WTC11 (cell line): Measurements from ENCODE around the gene SPATA9. TPM values are rescaled to one million over a fixed set of nuclear protein-coding genes. Genes with fewer than 3 reads are reported as not detected.
"Not testable (repeated sequence)": the region's sequence is repeated elsewhere in the genome, so short reads cannot be mapped to it uniquely, and the experiment has no call there.

ENCODE experiments used
- ATAC-seq: fragments of 200-7000 bp; cut with Tn5 transposase; 2 replicates; pipeline ENCODE4 v1.10.0; 2021; ENCODE audit warnings: mild to moderate bottlenecking, moderate library complexity
- CTCF ChIA-PET: fragments of 300-600 bp; sonication (Branson Sonifier 250); formaldehyde crosslinking; loops from one replicate; lab custom pipeline; 2021; ENCODE audit warnings: antibody characterized with exemption; lab: Charles Lee
- POLR2A ChIA-PET: fragments of 350-600 bp; sonication (Branson Sonifier 250); formaldehyde crosslinking; loops from one replicate; lab custom pipeline; 2021; ENCODE audit warnings: antibody characterized with exemption; lab: Charles Lee
- DNase-seq: peaks from one replicate; pipeline ENCODE4 v3.0.0; 2021; ENCODE audit warnings: low spot score
- H3K27ac Mint-ChIP-seq: 2 replicates; pipeline ENCODE4 v1.8.0; 2021; ENCODE audit warnings: mixed read lengths
- H3K27me3 Mint-ChIP-seq: 2 replicates; pipeline ENCODE4 v1.8.0; 2021; ENCODE audit warnings: low read depth, mild to moderate bottlenecking, moderate library complexity, mixed read lengths
- H3K36me3 Mint-ChIP-seq: 2 replicates; pipeline ENCODE4 v1.8.0; 2021; ENCODE audit warnings: mixed read lengths
- H3K4me1 Mint-ChIP-seq: 2 replicates; pipeline ENCODE4 v1.8.0; 2022; ENCODE audit warnings: mixed read lengths
- H3K4me3 Mint-ChIP-seq: 2 replicates; pipeline ENCODE4 v1.8.0; 2021; ENCODE audit warnings: mild to moderate bottlenecking, moderate library complexity, mixed read lengths
- H3K9me3 Mint-ChIP-seq: 2 replicates; pipeline ENCODE4 v1.8.0; 2021; ENCODE audit warnings: mixed read lengths
- ATF1 ChIP-seq: sonication (generic); formaldehyde crosslinking; IDR thresholded peaks from 2 replicates; pipeline ENCODE4 v1.8.1; 2023; ENCODE audit warnings: mild to moderate bottlenecking, moderate library complexity, missing genetic modification reagents
- CREB1 ChIP-seq: sonication (generic); formaldehyde crosslinking; IDR thresholded peaks from 2 replicates; pipeline ENCODE4 v1.8.0; 2023; ENCODE audit warnings: mild to moderate bottlenecking, missing genetic modification reagents
- EMX1 ChIP-seq: fragments of 250-450 bp; sonication (Bioruptor Pico); IDR thresholded peaks from 2 replicates; pipeline ENCODE4 v1.8.0; 2021; ENCODE audit warnings: mild to moderate bottlenecking
- ESRRA ChIP-seq: sonication (generic); formaldehyde crosslinking; IDR thresholded peaks from 2 replicates; pipeline ENCODE4 v1.8.1; 2022; ENCODE audit warnings: mild to moderate bottlenecking, missing genetic modification reagents, borderline replicate concordance
- FOXJ3 ChIP-seq: sonication (generic); formaldehyde crosslinking; IDR thresholded peaks from 2 replicates; pipeline ENCODE4 v1.9.0; 2021; ENCODE audit warnings: missing genetic modification reagents, mild to moderate bottlenecking, borderline replicate concordance
- IRF2 ChIP-seq: sonication (generic); formaldehyde crosslinking; IDR thresholded peaks from 2 replicates; pipeline ENCODE4 v1.8.0; 2022; ENCODE audit warnings: low read depth, missing genetic modification reagents, borderline replicate concordance
- MXD4 ChIP-seq: fragments of 250-450 bp; sonication (Bioruptor Pico); IDR thresholded peaks from 2 replicates; pipeline ENCODE4 v1.8.0; 2021; ENCODE audit warnings: mild to moderate bottlenecking, moderate library complexity, borderline replicate concordance
- NFE2L1 ChIP-seq: sonication (generic); formaldehyde crosslinking; IDR thresholded peaks from 2 replicates; pipeline ENCODE4 v1.8.1; 2023; ENCODE audit warnings: missing genetic modification reagents
- NFYB ChIP-seq: sonication (generic); formaldehyde crosslinking; conservative IDR thresholded peaks from 2 replicates; pipeline ENCODE4 v1.8.0; 2022; ENCODE audit warnings: low read depth, missing genetic modification reagents
- NR1H2 ChIP-seq: sonication (generic); formaldehyde crosslinking; IDR thresholded peaks from 2 replicates; pipeline ENCODE4 v1.9.0; 2021; ENCODE audit warnings: mild to moderate bottlenecking, moderate library complexity, missing genetic modification reagents
- SMAD3 ChIP-seq: sonication (generic); formaldehyde crosslinking; IDR thresholded peaks from 2 replicates; pipeline ENCODE4 v1.8.0; 2022; ENCODE audit warnings: missing genetic modification reagents, mild to moderate bottlenecking, borderline replicate concordance
- SOX15 ChIP-seq: fragments of 250-450 bp; sonication (Bioruptor Pico); IDR thresholded peaks from 2 replicates; pipeline ENCODE4 v1.9.0; 2021; ENCODE audit warnings: mild to moderate bottlenecking
- SP1 ChIP-seq: sonication (generic); formaldehyde crosslinking; conservative IDR thresholded peaks from 2 replicates; pipeline ENCODE4 v1.8.1; 2022; ENCODE audit warnings: missing genetic modification reagents
- ZNF219 ChIP-seq: sonication (generic); formaldehyde crosslinking; IDR thresholded peaks from 2 replicates; pipeline ENCODE4 v1.8.0; 2023; ENCODE audit warnings: missing genetic modification reagents, mild to moderate bottlenecking, borderline replicate concordance
- ZNF263 ChIP-seq: sonication (generic); formaldehyde crosslinking; IDR thresholded peaks from 2 replicates; pipeline ENCODE4 v1.8.1; 2022; ENCODE audit warnings: low read depth, mild to moderate bottlenecking, moderate library complexity, missing genetic modification reagents
- ZNF317 ChIP-seq: sonication (generic); formaldehyde crosslinking; IDR thresholded peaks from 2 replicates; pipeline ENCODE4 v1.8.1; 2023; ENCODE audit warnings: low read depth, mild to moderate bottlenecking, moderate library complexity, missing genetic modification reagents, borderline replicate concordance
- total RNA-seq: library from RNA; stranded (reverse); gene quantifications from 3 replicates; pipeline ENCODE4 v1.2.3, GENCODE V29; 2021
- TF ChIP-seq, protein P1 (sequence below): fragments of 250-450 bp; sonication (Bioruptor Pico); IDR thresholded peaks from 2 replicates; pipeline ENCODE4 v1.9.0; 2021; ENCODE audit warnings: mild to moderate bottlenecking, borderline replicate concordance
- TF ChIP-seq, protein P2 (sequence below): sonication (generic); formaldehyde crosslinking; IDR thresholded peaks from 2 replicates; pipeline ENCODE4 v1.8.1; 2022; ENCODE audit warnings: missing genetic modification reagents, borderline replicate concordance
- TF ChIP-seq, protein P3 (sequence below): sonication (generic); formaldehyde crosslinking; IDR thresholded peaks from 2 replicates; pipeline ENCODE4 v1.8.0; 2023; ENCODE audit warnings: missing genetic modification reagents, mild to moderate bottlenecking, borderline replicate concordance

SPATA9 gene
- total RNA-seq, 1 experiment from 2014 or later, result not detected

DNA sequence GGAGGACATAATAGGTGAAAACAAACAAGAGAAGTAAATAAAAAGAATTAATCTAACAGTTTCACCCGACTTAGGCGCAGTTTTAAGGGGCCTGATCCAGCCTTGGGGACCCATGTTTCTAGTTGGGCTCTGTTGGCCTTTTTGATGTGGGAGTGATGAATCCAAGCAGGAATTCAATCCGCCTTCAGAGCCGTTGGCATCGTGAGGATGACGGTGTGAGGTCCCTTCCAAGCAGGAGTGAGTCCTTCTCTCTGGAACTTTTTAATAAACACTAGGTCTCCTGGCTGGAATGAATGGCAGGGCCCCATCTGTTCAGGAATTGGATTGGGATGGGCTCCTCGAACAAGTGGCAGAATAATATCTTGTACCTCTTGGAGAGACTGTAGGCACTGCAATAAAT lies 26.1 kb upstream of the SPATA9 start (continued):
- no peak for TF ChIP-seq SP1 (CRISPR knock-in tag)
- no peak for TF ChIP-seq NR1H2 (CRISPR knock-in tag)
- TF ChIP-seq, protein P1, sequence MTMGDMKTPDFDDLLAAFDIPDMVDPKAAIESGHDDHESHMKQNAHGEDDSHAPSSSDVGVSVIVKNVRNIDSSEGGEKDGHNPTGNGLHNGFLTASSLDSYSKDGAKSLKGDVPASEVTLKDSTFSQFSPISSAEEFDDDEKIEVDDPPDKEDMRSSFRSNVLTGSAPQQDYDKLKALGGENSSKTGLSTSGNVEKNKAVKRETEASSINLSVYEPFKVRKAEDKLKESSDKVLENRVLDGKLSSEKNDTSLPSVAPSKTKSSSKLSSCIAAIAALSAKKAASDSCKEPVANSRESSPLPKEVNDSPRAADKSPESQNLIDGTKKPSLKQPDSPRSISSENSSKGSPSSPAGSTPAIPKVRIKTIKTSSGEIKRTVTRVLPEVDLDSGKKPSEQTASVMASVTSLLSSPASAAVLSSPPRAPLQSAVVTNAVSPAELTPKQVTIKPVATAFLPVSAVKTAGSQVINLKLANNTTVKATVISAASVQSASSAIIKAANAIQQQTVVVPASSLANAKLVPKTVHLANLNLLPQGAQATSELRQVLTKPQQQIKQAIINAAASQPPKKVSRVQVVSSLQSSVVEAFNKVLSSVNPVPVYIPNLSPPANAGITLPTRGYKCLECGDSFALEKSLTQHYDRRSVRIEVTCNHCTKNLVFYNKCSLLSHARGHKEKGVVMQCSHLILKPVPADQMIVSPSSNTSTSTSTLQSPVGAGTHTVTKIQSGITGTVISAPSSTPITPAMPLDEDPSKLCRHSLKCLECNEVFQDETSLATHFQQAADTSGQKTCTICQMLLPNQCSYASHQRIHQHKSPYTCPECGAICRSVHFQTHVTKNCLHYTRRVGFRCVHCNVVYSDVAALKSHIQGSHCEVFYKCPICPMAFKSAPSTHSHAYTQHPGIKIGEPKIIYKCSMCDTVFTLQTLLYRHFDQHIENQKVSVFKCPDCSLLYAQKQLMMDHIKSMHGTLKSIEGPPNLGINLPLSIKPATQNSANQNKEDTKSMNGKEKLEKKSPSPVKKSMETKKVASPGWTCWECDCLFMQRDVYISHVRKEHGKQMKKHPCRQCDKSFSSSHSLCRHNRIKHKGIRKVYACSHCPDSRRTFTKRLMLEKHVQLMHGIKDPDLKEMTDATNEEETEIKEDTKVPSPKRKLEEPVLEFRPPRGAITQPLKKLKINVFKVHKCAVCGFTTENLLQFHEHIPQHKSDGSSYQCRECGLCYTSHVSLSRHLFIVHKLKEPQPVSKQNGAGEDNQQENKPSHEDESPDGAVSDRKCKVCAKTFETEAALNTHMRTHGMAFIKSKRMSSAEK (CRISPR knock-in tag), result no peak
- TF ChIP-seq SOX15 (CRISPR knock-in tag), result no peak
- TF ChIP-seq NFYB (CRISPR knock-in tag), result no peak
- no peak for TF ChIP-seq ZNF219

DNA sequence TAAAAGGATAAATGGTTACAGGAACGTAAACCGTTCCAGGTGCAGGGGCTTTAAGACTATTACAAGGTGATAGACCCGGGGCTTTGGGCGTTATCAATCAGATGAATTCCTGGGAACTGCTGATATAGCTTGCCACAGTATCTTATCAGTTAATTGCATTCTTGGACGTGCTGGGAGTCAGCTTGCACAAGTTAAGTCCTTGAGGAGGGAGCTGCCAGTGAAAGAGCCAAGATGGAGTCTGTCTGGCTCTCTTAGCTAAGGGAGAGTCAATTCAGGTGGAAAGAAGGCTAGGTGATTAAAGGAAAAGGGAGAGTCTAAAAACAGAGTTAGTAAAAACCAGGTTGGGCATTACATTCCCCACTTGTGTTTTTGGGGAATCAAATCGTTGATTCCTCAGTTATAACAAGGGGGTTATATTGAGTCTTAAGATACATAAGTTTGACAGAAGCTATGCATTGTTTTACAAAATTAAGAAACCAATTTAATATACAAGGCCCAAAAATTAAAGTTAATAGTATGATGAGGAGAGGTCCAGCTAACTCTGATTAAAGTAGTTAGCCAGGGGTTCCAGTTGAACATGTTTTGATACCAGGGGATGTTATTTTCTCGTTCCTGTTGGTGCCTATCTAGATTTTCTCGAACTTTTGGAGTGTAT lies 24.9 kb upstream of the SPATA9 start:
- ATAC-seq, DNase-seq, H3K36me3 Mint-ChIP-seq, POLR2A ChIA-PET, H3K4me3 Mint-ChIP-seq, H3K9me3 Mint-ChIP-seq, CTCF ChIA-PET, H3K27ac Mint-ChIP-seq: not testable (repeated sequence)
- H3K27me3 Mint-ChIP-seq, result peaks cover 37% of the 10 kb centered on the region
- peaks cover 20% of the 10 kb centered on the region for H3K4me1 Mint-ChIP-seq

DNA sequence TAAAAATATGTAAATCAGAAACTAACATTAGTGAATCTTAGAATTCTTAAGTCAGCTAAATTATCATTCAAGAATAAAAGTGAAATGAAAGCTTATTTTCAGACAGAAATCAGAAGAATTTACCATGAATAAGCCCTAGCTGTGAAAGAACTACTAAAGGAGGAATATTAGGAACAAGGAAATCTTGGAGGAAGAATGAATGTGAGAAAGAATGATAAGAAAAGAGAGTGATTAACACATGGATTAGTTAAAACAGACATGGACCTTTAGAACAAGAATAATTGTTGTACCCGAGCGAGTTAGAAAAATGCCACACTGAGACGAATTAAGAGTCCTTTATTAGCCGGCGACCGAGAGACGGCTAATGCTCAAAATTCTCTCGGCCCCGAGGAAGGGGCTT lies 24.3 kb upstream of the SPATA9 start:
- peaks cover 33% of the 10 kb centered on the region for H3K27me3 Mint-ChIP-seq
- H3K27ac Mint-ChIP-seq, result no peak overlapping the region
- no peak for TF ChIP-seq SMAD3
- TF ChIP-seq IRF2, result no peak
- TF ChIP-seq MXD4, result no peak
- TF ChIP-seq, protein P2, sequence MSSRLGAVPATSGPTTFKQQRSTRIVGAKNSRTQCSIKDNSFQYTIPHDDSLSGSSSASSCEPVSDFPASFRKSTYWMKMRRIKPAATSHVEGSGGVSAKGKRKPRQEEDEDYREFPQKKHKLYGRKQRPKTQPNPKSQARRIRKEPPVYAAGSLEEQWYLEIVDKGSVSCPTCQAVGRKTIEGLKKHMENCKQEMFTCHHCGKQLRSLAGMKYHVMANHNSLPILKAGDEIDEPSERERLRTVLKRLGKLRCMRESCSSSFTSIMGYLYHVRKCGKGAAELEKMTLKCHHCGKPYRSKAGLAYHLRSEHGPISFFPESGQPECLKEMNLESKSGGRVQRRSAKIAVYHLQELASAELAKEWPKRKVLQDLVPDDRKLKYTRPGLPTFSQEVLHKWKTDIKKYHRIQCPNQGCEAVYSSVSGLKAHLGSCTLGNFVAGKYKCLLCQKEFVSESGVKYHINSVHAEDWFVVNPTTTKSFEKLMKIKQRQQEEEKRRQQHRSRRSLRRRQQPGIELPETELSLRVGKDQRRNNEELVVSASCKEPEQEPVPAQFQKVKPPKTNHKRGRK (CRISPR knock-in tag), result no peak
- TF ChIP-seq NFE2L1 (CRISPR knock-in tag), result no peak
- no peak for TF ChIP-seq ZNF263
- TF ChIP-seq ZNF317, result no peak
- no peak for TF ChIP-seq SOX15 (CRISPR knock-in tag)
- TF ChIP-seq, protein P3, sequence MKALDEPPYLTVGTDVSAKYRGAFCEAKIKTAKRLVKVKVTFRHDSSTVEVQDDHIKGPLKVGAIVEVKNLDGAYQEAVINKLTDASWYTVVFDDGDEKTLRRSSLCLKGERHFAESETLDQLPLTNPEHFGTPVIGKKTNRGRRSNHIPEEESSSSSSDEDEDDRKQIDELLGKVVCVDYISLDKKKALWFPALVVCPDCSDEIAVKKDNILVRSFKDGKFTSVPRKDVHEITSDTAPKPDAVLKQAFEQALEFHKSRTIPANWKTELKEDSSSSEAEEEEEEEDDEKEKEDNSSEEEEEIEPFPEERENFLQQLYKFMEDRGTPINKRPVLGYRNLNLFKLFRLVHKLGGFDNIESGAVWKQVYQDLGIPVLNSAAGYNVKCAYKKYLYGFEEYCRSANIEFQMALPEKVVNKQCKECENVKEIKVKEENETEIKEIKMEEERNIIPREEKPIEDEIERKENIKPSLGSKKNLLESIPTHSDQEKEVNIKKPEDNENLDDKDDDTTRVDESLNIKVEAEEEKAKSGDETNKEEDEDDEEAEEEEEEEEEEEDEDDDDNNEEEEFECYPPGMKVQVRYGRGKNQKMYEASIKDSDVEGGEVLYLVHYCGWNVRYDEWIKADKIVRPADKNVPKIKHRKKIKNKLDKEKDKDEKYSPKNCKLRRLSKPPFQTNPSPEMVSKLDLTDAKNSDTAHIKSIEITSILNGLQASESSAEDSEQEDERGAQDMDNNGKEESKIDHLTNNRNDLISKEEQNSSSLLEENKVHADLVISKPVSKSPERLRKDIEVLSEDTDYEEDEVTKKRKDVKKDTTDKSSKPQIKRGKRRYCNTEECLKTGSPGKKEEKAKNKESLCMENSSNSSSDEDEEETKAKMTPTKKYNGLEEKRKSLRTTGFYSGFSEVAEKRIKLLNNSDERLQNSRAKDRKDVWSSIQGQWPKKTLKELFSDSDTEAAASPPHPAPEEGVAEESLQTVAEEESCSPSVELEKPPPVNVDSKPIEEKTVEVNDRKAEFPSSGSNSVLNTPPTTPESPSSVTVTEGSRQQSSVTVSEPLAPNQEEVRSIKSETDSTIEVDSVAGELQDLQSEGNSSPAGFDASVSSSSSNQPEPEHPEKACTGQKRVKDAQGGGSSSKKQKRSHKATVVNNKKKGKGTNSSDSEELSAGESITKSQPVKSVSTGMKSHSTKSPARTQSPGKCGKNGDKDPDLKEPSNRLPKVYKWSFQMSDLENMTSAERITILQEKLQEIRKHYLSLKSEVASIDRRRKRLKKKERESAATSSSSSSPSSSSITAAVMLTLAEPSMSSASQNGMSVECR (CRISPR knock-in tag), result no peak
- TF ChIP-seq FOXJ3, result no peak
- no peak for TF ChIP-seq ATF1
- no peak for TF ChIP-seq CREB1 (CRISPR knock-in tag)
- TF ChIP-seq ESRRA (CRISPR knock-in tag), result no peak
- TF ChIP-seq EMX1, result no peak
- H3K4me1 Mint-ChIP-seq, result peaks cover 16% of the 10 kb centered on the region
- CTCF ChIA-PET, result no interaction called here
- no peak for DNase-seq
- H3K4me3 Mint-ChIP-seq, result no peak overlapping the region
- no peak for ATAC-seq
- no peaks in the 10 kb centered on the region for H3K36me3 Mint-ChIP-seq
- POLR2A ChIA-PET, result no interaction called here
- no peaks in the 10 kb centered on the region for H3K9me3 Mint-ChIP-seq

DNA sequence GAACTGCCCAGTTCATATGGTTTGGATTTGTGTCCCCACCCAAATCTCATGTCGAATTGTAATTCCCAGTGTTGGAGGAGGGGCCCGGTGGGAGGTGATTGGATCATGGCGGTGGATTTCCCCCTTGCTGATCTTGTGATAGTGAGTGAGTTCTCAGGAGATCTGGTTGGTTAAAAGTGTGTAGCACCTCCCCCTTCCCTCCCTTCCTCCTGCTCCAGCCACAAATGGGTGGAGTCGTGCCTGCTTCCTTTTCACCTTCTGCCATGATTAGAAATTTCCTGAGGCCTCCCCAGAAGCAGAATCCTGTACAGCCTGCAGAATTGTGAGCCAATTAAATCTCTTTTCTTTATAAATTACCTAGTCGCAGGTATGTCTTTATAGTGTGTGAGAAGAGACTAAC lies 23.4 kb upstream of the SPATA9 start:
- CTCF ChIA-PET, DNase-seq, H3K27ac Mint-ChIP-seq, H3K36me3 Mint-ChIP-seq, H3K9me3 Mint-ChIP-seq, POLR2A ChIA-PET, H3K4me1 Mint-ChIP-seq, H3K4me3 Mint-ChIP-seq: not testable (repeated sequence)
- H3K27me3 Mint-ChIP-seq, result peaks cover 25% of the 10 kb centered on the region
- peak; percentile 59 for ATAC-seq
